Measurements from ENCODE around the gene PTCH2.

The PTCH2 gene

DNA sequence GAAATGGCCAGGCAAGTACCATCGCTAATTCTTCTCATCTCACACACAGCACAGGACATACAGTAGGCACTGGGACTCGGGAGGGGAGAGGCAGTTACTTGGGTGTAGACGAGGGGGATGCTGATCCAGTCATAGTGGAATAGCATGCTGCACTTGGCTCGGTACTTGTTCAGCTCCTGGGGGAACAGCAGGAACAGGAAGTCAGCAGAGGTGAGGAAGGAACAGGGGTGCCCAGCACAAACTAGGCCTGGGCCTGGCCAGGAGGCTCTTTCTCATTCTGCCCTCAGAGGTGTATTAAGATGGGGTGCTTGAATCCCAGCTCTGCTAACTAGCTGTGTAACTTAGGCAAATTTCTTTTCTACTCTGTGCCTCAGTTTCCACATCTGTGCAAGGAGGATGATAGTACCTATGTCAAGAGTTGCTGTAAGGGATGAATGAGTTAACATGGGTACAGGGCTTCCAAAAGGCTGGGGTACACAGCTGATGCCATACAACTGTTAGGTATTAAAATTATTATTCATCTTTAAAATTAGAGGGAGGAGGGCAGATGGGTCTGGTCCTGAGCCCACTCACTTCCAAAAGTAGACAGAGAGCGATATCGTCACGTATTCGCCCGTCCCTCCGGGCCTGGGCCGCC, 57.4 kb downstream of the PTCH2 start:
- no peak overlapping the region for H3K4me3 ChIP-seq (ENCODE audit: low read depth, low read length)

DNA sequence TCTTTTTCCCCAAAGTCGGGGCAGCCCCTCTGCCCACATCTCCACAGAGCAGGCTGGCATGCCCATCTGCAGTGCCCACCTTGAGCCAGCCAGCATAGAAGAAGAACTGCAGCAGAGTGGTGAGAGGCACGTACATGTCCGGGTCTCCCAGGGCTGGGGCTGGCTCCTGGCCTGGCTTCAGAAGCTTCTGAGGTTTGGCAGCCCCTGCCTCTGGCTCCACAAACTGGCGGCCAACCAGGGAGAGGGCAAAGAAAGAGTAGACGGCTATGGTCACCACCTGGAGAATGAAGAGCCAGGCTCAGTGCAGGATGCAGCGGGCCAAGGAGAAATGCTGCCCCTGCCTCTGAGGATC, 58.0 kb downstream of the PTCH2 start:
- no peak overlapping the region for H3K4me3 ChIP-seq (ENCODE audit: low read depth, low read length)
- DNase-seq (ENCODE audit: low read depth): no peak
- TF ChIP-seq, protein P1, sequence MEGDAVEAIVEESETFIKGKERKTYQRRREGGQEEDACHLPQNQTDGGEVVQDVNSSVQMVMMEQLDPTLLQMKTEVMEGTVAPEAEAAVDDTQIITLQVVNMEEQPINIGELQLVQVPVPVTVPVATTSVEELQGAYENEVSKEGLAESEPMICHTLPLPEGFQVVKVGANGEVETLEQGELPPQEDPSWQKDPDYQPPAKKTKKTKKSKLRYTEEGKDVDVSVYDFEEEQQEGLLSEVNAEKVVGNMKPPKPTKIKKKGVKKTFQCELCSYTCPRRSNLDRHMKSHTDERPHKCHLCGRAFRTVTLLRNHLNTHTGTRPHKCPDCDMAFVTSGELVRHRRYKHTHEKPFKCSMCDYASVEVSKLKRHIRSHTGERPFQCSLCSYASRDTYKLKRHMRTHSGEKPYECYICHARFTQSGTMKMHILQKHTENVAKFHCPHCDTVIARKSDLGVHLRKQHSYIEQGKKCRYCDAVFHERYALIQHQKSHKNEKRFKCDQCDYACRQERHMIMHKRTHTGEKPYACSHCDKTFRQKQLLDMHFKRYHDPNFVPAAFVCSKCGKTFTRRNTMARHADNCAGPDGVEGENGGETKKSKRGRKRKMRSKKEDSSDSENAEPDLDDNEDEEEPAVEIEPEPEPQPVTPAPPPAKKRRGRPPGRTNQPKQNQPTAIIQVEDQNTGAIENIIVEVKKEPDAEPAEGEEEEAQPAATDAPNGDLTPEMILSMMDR (IDR thresholded peaks at IDR 0.05; ENCODE audit: low read depth, low read length, missing control alignments): no peak
- in situ Hi-C loops (cut with HindIII; ENCODE audit: low sequenced_read_pairs): no loop called here

More for the DNA sequence above, 57.4 kb downstream of the PTCH2 start:
- no peak for DNase-seq (ENCODE audit: low read depth)
- in situ Hi-C loops (cut with HindIII; ENCODE audit: low sequenced_read_pairs): no loop called here
- TF ChIP-seq, protein P1 (IDR thresholded peaks at IDR 0.05; ENCODE audit: low read depth, low read length, missing control alignments): no peak

DNA sequence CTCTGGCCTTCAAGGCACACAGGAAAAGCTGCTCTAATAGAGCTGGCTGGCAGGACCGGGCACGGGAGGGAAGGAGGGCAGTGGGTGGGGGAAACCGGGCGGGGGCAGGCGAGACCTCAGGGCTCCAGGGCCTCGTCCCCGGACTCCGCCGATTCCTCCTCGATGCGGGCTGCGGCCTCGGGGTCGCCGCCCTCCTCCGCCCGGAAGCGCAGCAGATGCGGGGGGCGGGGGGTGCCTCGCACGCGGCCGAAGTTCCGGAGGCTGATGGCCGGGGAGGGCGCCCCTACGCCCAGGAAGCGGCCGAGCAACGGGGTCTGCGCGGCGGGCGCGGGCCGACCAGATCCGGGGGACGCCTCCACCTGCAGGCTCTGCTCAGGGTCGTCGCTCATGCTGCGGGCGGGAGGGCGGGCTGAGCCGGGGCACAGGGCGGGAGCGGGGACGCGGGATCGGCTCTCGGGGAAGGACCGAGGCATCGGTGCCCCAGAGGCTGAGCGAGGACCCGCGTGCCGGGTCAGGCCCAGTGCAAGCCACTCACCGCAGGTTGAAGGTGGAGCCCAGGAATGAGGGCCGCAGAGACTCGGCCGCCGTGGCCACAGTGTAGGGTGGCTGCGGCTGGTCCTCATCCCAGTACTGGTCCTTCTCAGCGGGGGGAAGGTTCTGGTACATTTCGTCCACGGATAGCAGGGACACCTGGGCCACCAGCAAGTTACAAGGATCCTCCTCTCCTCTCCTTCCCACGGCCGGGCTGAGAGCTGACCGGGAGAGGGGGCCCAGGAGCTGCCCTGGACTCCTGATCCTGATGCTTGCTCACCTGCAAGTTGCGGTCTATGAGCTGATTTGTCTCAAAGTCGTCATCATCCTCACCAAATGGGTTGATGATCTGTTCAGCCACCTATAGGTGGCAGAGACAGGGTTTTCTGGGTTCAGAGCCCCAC, 58.7 kb downstream of the PTCH2 start:
- DNase-seq (ENCODE audit: low read depth): no peak
- peak overlapping the region; percentile 18 for H3K4me3 ChIP-seq (ENCODE audit: low read depth, low read length)
- TF ChIP-seq, protein P1 (IDR thresholded peaks at IDR 0.05; ENCODE audit: low read depth, low read length, missing control alignments): peak; percentile 34
- in situ Hi-C loops (cut with HindIII; ENCODE audit: low sequenced_read_pairs): no loop called here

DNA sequence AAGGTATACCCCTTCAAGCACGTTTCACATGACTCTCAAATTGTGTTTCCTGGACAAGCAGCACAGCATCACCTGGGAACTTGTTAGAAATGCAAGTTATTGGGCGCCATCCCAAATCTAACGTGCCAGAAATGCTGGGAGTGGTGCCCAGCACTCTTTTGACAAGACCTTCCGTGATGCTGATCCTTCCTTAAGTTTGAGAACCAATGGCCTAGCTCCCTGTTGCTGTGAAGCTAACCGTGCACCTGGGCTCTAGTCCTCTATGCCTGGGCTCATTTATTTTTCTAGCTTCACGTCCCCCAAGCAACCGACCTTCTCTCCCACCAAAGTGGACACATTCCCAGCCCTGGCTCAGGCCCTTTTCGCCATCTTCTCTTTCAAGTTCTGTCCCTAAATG, 59.4 kb downstream of the PTCH2 start:
- DNase-seq (ENCODE audit: low read depth): no peak
- peak overlapping the region; percentile 18 for H3K4me3 ChIP-seq (ENCODE audit: low read depth, low read length)
- TF ChIP-seq, protein P1 (IDR thresholded peaks at IDR 0.05; ENCODE audit: low read depth, low read length, missing control alignments): no peak
- in situ Hi-C loops (cut with HindIII; ENCODE audit: low sequenced_read_pairs): no loop called here

DNA sequence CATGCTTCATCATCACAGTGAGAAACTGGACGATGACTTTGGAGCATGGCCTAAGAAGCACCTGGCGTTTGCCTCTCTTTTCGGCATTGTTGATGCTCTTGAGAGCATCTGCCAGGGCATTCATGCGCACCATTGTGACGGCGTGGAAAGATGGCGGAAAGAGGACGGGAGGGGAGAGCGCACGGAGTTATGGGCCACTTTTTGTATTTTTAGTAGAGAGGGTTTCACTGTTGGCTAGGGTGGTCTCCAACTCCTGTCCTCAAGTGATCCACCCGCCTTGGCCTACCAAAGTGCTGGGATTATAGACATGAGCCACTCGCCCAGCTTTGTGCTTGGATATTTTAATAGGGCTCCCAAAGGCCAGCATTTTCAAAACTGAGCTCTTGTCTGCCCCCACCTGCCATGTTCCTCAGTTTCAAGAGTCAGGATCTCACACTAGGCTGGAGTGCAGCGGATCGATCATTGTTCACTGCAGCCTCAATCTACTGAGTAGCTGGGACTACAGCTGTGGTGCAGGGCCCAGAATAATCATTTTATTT, 62.4 kb downstream of the PTCH2 start:
- TF ChIP-seq, protein P1 (IDR thresholded peaks at IDR 0.05; ENCODE audit: low read depth, low read length, missing control alignments): no peak
- no peak for DNase-seq (ENCODE audit: low read depth)
- in situ Hi-C loops (cut with HindIII; ENCODE audit: low sequenced_read_pairs): no loop called here
- no peak overlapping the region for H3K4me3 ChIP-seq (ENCODE audit: low read depth, low read length)

DNA sequence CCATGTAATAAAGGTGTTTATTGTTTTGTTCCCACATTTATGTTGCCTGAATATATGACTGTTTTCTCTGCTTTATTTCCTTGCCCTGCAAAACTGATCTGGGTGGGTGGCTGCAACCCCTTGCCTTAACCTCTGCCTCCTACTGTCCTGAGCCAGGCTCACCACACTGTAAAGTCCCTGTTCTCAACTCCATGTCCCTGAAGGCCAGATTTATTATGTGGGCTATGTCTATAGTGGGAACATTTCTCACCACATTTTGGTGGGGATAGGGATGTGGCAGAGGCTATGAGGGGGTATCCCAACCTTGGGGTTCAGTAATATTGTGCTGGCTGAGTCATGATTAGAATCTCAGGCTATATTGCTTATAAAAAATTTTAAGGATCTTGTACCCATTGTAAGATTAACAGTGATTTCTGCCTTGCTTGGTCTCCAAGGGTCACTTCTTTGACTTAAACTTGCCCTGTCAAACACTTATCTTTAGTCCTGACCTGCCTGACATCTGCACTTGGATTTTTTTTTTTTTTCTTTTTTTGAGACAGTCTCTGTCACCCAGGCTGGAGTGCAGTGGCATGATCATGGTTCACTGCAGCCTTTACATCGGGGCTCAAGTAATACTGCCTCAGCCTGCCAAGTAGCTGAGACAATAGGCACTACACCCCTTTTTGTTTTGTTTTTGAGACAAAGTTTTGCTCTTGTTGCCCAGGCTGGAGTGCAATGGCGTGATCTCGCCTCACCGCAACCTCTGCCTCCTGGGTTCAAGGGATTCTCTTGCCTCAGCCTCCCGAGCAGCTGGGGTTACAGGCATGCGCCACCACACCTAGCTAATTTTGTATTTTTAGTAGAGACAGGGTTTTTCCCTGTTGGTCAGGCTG, 64.1 kb downstream of the PTCH2 start:
- H3K4me3 ChIP-seq (ENCODE audit: low read depth, low read length): no peak overlapping the region
- TF ChIP-seq, protein P1 (IDR thresholded peaks at IDR 0.05; ENCODE audit: low read depth, low read length, missing control alignments): no peak
- in situ Hi-C loops (cut with HindIII; ENCODE audit: low sequenced_read_pairs): no loop called here
- no peak for DNase-seq (ENCODE audit: low read depth)
